HK-2 (cell line): ENCODE data around the gene RAB11FIP3.

Source experiments
- DNase-seq: peaks from one replicate; pipeline ENCODE4 v3.0.0-alpha.2; 2018; ENCODE audit not compliant: unreplicated experiment

RAB11FIP3 gene

GRCh38 chr16:554640-555365 is 129.4 kb downstream of the RAB11FIP3 start:
- DNase-seq: no peak

DNA sequence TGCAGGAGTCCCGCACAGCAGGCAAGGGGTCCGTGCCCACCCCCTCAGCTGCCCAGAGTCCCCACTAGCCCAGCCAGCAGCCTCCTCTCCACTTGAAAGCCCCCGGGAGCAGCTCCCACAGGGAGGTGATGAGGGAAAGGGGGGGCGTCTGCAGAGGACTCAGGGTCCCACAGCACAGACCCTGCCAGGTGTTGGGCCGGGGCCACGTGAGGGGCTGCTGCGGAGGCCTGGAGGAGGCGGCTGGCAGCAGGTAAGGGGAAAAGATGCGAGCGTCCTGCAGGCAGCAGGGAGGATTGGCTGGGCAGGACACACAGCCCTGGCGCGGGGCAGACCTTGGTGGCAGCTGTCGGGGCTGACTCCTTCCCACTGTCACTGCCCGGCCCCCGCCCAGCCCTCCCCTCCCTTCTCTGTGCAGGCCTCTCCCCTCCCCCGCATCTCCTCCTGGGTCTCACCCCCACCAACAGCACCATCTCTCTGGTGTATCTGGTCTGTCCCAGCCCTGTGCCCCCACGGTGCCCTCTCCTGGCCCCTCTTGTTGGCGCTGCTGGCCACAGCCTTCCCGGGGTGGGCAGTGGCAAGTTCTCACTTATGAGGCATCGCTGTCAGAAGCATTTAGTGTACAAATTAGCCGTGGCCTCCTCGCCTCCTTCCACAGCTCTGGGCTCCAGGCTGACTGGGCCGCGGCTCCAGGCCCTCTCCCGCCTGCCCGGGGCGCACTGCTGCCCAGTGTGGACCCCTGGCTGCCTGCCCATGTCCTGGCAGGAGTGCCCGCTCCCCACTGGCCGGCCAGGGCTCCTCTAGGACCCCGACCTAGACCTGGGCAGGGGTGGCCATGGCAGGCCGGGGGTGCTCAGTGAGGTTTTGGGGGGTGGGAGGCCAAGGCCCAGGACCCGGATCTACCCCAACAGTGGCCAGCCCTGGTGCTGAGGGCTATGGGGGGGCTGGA is 130.4 kb downstream of the RAB11FIP3 start:
- no peak for DNase-seq

- no peak for DNase-seq
Observed at GRCh38 chr16:556474-557173, 131.2 kb downstream of the RAB11FIP3 start.

DNA sequence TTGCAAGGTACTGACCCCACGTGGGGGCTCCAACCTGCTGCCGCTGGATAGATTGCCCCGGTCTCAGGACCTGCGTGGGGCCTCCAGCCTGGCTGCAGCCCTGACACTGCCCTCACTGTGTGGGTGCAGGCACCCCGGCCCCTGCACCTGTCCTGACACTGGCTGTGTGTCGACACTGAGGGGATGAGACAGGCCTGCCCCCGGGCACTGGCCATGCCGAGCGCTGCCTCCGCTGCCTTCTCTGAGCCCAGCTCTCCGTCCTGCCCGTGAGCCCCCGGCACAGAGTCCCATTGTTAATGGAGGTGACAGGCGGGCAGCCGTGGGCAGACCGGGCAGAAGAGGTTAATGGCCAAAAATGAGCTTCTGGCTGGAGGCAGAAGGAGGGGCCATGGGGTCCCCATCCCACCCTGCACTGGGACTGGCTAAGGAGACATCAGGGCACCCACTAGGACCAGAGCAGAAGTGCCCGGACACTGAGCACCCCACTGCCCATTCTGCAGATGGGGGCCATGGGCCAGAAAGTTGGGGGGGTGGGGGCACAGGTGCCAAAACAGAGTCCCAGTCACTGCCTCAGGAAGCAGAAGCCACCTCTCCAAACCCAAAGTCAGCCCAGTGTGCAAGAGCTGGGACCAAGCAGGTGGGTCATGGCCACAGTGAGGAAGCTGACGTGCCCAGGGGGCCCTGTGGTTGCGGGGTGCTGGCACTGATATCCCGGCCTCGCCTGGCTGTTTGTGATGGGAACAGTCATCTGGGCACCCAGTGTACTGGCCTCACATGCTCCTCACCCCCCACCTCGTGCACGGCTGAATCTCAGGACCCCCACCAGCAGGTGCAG is 132.2 kb downstream of the RAB11FIP3 start:
- no peak for DNase-seq

- no peak for DNase-seq
Observed at GRCh38 chr16:558298-559020, 133.0 kb downstream of the RAB11FIP3 start.

GRCh38 chr16:559021-559380 is 133.6 kb downstream of the RAB11FIP3 start:
- no peak for DNase-seq

DNA sequence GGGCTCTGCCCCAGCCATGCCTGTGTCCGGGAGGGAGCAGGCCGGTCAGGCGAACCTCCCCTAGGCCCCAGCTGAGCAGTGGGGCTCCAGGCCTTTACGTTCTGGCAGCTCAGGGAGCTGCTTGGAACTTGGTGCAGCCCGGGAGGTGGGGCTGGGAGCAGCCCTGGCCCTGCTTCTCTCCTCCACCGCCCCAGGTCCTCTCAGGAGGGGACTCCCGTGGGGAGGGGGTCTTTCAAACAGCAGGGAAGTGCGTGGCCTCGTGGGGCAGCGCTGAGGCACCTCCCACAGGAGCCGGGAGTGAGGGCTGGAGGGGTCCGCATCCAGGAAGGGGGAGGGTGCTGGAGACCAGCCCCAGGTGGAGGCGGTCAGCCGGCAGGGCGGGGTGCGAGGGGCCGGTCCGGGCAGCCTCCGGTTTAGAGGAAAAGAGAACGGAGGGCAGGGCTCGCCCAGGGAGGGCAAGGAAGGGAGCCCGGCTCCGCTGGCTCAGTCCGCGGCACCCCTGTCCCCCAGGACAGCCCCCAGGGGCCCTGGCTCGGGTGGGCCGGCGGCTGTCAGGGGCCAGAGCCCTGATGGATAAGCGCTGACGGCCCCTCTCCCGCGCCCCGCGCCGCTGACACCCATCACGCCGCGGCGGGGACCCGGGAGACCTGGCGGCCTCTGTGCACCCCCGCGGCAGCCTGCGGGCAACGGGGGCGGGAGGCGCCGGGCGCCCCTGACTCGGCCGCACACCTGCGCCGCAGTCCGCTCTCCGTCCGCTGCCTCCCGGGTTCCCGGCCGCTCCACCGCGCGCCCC is 134.2 kb downstream of the RAB11FIP3 start:
- no peak for DNase-seq

DNA sequence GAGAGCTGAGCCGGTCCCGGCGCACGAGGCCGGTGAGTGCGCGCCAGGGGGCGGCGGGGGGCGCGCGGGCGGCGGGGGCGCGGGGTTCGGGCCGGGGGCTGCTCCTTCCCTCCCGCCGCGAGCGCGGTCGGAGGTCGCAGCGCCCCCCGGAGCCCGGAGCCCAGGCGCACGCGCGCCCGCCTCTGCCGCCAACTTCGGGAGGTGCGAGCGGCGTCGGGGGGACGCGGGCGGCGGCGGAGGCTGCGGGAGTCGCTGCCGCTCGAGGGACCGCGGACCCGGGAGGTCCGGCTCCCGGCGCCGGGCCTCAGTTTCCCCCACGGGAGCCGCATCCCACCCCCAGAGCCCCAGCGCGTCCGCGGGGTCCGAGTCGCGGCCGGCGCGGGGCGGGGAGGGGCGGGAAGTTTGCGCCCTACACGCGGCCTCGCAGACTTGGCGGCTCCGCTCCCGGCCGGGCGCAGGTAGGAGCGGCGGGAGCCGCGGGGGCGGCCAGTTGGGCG is 134.8 kb downstream of the RAB11FIP3 start, which contains the start of gene PRR35:
Gene PRR35, plus strand, starts transcription at position 191 of the 497 bp plus-strand sequence. CDS start 2,901 bp downstream, outside the sequence.
- DNase-seq: no peak

- no peak for DNase-seq
Observed at GRCh38 chr16:560701-561412, 135.4 kb downstream of the RAB11FIP3 start.

- no peak for DNase-seq
Observed at GRCh38 chr16:561413-561794, 136.0 kb downstream of the RAB11FIP3 start.

DNA sequence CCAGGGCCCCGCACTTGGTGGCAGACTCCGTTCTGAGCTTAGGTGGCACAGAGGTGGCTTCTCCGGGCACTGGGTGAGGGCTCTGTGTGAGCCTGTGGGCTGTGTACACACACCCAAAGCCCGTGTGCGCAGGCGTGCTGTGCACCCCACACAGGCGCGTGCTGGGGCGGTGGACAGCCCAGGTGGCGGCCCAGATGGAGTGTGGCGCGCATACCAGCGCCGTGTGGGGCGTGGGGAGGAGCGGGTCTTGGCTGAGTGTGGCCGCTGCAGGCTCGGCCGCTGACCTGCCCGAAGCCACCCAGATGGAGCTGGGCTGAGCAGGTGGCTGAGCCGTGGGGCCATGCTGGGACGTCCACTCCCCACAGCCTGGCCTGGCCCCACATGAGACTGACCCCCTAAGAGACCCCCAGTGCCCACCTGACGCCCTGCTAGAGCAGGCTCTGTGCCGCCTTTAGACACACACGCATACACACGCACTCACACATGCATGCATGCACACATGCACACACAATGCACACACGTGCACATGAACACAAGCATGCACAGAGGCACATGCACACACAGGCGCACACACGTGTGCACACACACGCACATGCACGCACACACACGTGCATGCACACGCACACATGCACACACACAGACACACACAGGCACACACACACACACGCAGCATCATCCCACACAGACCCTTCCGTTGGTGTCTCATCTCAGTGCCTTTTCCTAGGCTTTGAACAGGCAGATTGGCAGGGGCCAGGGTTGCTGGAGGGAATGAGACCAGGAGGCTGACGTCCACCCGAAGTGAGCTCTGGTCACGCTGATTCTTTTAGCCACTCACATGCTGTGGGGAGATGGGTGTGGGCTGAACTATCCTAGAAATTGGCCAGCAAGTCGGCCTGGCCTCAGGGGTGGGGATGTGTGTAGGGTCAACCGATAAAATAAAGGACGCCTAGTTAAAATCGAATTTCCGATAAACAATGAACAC is 136.8 kb downstream of the RAB11FIP3 start:
- DNase-seq: no peak

DNA sequence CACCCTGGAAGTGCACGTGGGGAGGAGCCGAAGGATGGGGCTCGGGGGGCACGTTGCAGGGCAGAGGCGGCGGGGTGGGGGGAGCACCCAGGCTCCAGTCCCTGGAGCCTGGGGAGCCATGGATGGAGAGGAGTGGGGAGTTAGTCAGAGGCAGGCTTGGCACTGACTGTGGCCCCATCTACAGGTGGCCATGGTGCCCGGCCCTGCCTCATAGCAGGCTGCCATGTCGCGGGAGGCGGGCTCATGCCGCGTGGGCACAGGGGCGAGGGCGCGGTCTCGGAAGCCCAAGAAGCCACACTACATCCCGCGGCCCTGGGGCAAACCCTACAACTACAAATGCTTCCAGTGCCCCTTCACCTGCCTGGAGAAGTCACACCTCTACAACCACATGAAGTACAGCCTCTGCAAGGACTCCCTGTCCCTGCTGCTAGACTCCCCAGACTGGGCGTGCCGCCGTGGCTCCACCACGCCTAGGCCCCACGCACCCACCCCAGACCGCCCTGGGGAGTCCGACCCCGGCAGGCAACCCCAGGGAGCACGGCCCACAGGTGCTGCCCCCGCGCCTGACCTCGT is 137.7 kb downstream of the RAB11FIP3 start:
- no peak for DNase-seq

- no peak for DNase-seq
Observed at GRCh38 chr16:564690-565418, 139.4 kb downstream of the RAB11FIP3 start.

DNA sequence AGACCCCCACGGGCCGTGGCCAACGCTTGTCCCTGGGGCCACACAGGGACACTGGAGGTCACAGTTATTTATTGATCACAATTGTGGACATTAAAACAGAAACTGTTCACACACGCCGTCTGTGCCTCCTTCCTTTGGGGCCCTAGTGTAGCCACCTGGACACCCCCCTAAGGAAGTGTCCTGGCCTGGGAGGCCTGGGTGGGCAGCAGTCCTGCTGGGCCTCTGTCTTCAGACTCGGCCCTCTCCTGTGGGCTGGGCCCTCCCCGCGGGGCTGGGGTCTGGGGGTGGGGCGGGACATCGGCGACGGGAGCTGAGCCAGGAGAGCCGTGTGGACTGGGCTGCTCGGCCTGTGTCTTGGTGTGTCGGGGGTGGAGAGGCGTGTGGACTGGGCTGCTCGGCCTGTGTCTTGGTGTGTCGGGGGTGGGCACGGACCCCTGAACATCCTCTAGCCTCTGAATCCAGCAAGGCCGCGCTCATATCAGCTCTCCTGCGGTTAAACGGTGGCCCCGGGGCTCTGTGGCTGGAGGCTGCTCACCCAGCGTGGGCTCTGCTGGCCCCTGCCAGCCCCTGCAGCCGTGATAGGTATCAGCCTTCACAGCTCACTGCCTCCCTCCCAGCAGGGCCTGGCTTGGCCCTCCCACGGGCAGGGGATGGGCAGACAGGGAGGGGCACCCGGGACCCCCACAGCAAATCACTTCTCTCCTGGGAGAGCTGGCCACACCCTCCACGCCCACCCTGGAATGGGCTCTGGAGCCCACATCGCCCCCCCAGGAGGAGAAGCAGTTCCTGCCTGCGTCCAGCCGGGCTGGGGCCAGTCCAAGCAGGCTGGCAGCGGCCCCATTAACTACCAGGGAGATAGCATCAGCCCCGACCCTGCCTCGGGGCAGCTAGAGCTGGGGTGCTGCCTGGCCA is 140.2 kb downstream of the RAB11FIP3 start:
- no peak for DNase-seq

GRCh38 chr16:566475-567372 is 141.3 kb downstream of the RAB11FIP3 start, which contains the start of gene NHLRC4:
NHLRC4 (plus strand) TSS chr16:567005; CDS start chr16:568048, 1,043 bp downstream.
- DNase-seq: no peak
